Measurements from ENCODE around the gene SPIRE1. TPM values are rescaled to one million over a fixed set of nuclear protein-coding genes. Genes with fewer than 3 reads are reported as not detected.

SPIRE1 gene
- total and polyA plus RNA-seq, 7 donors: 15.5 to 82.3 (median 39.6) TPM

DNA sequence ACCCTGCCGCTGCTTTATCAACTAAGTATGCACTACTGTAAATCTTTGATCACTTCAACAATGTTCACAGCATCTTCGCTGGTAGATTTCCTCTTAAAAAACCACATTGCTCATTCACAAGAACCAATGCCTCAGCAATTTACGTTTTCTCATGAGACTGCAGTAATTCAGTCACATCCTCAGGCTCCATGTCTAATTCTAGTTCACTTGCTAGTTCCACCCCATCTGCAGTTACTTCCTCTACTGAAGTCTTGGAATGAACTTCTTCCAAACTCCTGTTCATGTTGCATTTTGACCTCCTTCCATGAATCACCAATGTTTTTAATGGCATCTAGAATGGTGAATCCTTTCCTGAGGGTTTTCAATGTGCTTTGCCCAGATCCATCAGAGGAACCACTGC, 214.4 kb downstream of the SPIRE1 start:
- TF ChIP-seq, protein P1, sequence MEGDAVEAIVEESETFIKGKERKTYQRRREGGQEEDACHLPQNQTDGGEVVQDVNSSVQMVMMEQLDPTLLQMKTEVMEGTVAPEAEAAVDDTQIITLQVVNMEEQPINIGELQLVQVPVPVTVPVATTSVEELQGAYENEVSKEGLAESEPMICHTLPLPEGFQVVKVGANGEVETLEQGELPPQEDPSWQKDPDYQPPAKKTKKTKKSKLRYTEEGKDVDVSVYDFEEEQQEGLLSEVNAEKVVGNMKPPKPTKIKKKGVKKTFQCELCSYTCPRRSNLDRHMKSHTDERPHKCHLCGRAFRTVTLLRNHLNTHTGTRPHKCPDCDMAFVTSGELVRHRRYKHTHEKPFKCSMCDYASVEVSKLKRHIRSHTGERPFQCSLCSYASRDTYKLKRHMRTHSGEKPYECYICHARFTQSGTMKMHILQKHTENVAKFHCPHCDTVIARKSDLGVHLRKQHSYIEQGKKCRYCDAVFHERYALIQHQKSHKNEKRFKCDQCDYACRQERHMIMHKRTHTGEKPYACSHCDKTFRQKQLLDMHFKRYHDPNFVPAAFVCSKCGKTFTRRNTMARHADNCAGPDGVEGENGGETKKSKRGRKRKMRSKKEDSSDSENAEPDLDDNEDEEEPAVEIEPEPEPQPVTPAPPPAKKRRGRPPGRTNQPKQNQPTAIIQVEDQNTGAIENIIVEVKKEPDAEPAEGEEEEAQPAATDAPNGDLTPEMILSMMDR (IDR thresholded peaks at IDR 0.05): no peak
- intact Hi-C loops (cut with DNase I): no loop called here
- WGBS, 3 donors: 96 to 98% (median 96%) methylated on average over 3 of the region's 3 CpGs
- ATAC-seq (no peak), DNase-seq (no peak)
- Histone ChIP-seq H3K4me1 (no peaks in the 10 kb centered on the region), H3K9me3 (peaks cover 12% of the 10 kb centered on the region), H3K27me3 (ENCODE audit: insufficient read depth in 3 of 3, low read length in 2 of 3) (no peaks in the 10 kb centered on the region), H3K4me3 (no peak overlapping the region), H3K27ac (no peak overlapping the region), H3K36me3 (ENCODE audit: insufficient read depth in 1 of 2, low read depth in 1 of 2) (peaks cover 0 to 37% of the 10 kb centered on the region in 2 donors)

DNA sequence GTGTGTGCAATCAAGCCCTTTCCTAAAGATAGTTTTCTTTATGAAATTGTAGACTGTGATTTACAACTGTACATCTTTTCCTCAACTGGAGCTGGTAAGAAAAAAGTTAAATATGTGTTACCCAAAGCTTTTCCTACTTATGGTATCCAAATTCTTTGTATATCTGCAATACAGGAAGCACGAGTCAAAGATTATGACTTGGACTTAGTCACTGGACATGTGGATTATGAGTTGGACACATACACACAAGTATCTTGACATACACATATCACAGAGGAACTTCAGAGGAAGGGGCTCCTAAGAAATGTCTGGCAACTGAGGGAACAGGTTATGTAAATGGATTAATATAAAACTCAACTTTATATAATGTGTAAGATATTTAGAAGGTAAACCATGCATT, 215.0 kb downstream of the SPIRE1 start:
- Histone ChIP-seq H3K9me3 (peaks cover 12% of the 10 kb centered on the region), H3K4me1 (no peaks in the 10 kb centered on the region), H3K4me3 (no peak overlapping the region), H3K27me3 (ENCODE audit: insufficient read depth in 3 of 3, low read length in 2 of 3) (no peaks in the 10 kb centered on the region), H3K36me3 (ENCODE audit: insufficient read depth in 1 of 2, low read depth in 1 of 2) (peaks cover 0 to 31% of the 10 kb centered on the region in 2 donors), H3K27ac (no peak overlapping the region)
- intact Hi-C loops (cut with DNase I): no loop called here
- DNase-seq: no peak
- no peak for ATAC-seq
- TF ChIP-seq, protein P1 (IDR thresholded peaks at IDR 0.05): no peak
- 76 to 95% (median 84%) methylated on average over 1 of the region's 1 CpG for WGBS, 3 donors

DNA sequence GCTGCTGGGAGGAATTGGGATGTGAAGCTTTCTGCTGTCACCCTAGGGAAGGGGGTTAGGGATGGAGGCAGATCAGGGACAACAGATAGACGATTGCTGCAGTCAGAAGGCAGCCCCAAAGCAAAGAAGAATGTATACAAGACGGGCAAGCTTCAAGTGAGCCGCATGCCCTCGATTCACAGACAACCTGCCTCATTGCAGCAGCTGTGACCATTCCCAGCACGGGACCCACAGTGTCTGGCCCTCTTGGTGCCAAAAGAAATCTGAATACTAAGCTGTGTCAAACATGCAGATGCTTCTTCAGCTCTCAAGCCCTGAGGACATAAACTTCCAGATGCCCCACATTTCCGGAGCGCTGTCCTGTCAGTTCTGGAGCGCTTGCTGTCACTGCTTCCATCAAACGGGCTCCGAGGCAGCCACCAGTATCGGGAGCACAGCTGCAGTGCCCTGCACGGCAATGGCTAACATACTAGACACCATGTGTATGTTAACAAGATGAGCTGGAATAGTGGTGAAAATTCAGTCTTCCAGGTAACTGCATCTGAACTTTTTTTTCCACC, 216.4 kb downstream of the SPIRE1 start:
- Histone ChIP-seq H3K27me3 (ENCODE audit: insufficient read depth in 3 of 3, low read length in 2 of 3) (no peaks in the 10 kb centered on the region), H3K4me3 (no peak overlapping the region), H3K27ac (no peak overlapping the region), H3K4me1 (no peaks in the 10 kb centered on the region), H3K9me3 (peaks cover 12% of the 10 kb centered on the region), H3K36me3 (ENCODE audit: insufficient read depth in 1 of 2, low read depth in 1 of 2) (peaks cover 0 to 18% of the 10 kb centered on the region in 2 donors)
- 59 to 66% (median 60%) methylated on average over 12 of the region's 12 CpGs for WGBS, 3 donors
- intact Hi-C loops (cut with DNase I): no loop called here
- DNase-seq: no peak
- no peak for ATAC-seq
- TF ChIP-seq, protein P1 (IDR thresholded peaks at IDR 0.05): no peak

DNA sequence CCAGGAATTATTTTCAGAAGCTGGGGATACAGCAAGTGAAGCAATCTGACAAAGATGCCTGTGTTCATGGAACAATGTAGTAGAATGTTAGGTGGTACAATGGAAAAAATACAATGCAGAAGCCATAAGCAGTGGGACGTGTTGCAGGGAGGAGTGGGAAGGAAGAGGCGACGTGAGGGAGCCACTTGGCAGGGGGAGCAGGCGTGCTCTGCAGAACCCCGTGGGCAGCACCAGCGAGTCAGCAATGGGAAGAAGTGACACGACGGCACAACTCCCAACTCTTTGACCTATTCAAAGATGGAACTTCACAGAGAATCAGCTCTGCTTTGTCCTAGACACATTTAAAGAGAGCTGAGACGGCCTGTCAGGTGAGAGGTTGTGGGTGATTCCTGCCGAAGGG, 219.7 kb downstream of the SPIRE1 start:
- 82 to 90% (median 84%) methylated on average over 10 of the region's 10 CpGs for WGBS, 3 donors
- TF ChIP-seq, protein P1 (IDR thresholded peaks at IDR 0.05): no peak
- no peaks in the 10 kb centered on the region for H3K27me3 ChIP-seq (ENCODE audit: insufficient read depth in 3 of 3, low read length in 2 of 3)
- no peaks in the 10 kb centered on the region for H3K9me3 ChIP-seq
- H3K4me3 ChIP-seq: no peak overlapping the region
- peaks cover 0 to 7% of the 10 kb centered on the region in 2 donors for H3K36me3 ChIP-seq (ENCODE audit: insufficient read depth in 1 of 2, low read depth in 1 of 2)
- H3K4me1 ChIP-seq: no peaks in the 10 kb centered on the region
- intact Hi-C loops (cut with DNase I): no loop called here
- ATAC-seq (no peak), DNase-seq (no peak)
- no peak overlapping the region for H3K27ac ChIP-seq

DNA sequence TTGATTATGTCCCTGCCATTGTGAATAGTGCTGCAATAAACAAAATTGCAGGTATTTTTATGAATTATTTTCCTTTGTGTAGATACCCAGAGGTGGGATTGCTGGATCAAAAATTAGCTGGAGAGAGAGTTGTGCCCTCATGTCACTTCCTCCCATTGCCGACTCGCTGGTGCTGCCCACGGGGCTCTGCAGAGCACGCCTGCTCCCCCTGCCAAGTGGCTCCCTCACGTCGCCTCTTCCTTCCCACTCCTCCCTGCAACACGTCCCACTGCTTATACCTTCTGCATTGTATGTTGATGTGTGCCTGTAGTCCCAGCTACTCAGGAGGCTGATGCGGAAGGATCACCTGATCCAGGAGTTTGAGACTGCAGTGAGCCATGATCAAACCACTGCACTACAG, 222.0 kb downstream of the SPIRE1 start:
- Histone ChIP-seq H3K4me1 (no peaks in the 10 kb centered on the region), H3K4me3 (no peak overlapping the region), H3K27me3 (ENCODE audit: insufficient read depth in 3 of 3, low read length in 2 of 3) (no peaks in the 10 kb centered on the region), H3K9me3 (no peaks in the 10 kb centered on the region), H3K36me3 (ENCODE audit: insufficient read depth in 1 of 2, low read depth in 1 of 2) (peaks cover 0 to 12% of the 10 kb centered on the region in 2 donors), H3K27ac (no peak overlapping the region)
- ATAC-seq (no peak), DNase-seq (no peak)
- TF ChIP-seq, protein P1 (IDR thresholded peaks at IDR 0.05): no peak
- WGBS, 3 donors: 84 to 90% (median 87%) methylated on average over 8 of the region's 8 CpGs
- intact Hi-C loops (cut with DNase I): no loop called here
